Stomach (tissue), 9 donors: ENCODE measurements around the gene ZNF474. TPM values are rescaled to one million over a fixed set of nuclear protein-coding genes. Genes with fewer than 3 reads are reported as not detected.

Experiments used
- DNase-seq, 2 donors: peaks; one replicate each; pipeline versions ENCODE4 v3.0.0 to v3.0.0-alpha.2; 2013 to 2019
- H3K27ac ChIP-seq, 5 donors: fragments of 200-600 bp in 4 of 5; sonication (generic) in 4 of 5; one replicate each; pipeline ENCODE4 v1.5.1; 2013 to 2019; ENCODE audit warnings: mild to moderate bottlenecking in 1 of 5, moderate library complexity in 1 of 5
- H3K27me3 ChIP-seq, 3 donors: fragments of 200-600 bp; sonication (generic); one replicate each; pipeline ENCODE4 v1.5.1; 2017 to 2019; ENCODE audit warnings: mixed run types in 1 of 3
- H3K36me3 ChIP-seq, 4 donors: fragments of 200-600 bp; sonication (generic); 1 replicate in 3 of 4; 2 replicates in 1 of 4; pipeline ENCODE4 v1.5.1; 2016 to 2019
- H3K4me1 ChIP-seq, 4 donors: fragments of 200-600 bp; sonication (generic); one replicate each; pipeline ENCODE4 v1.5.1; 2016 to 2019
- H3K4me3 ChIP-seq, 4 donors: fragments of 200-600 bp; sonication (generic) in 3 of 4; one replicate each; pipeline ENCODE4 v1.5.1; 2016 to 2019; ENCODE audit warnings: mild to moderate bottlenecking in 1 of 4
- H3K9me3 ChIP-seq, 4 donors: fragments of 200-600 bp; sonication (generic); one replicate each; pipeline ENCODE4 v1.5.1; 2016 to 2019
- EP300 ChIP-seq: sonication (generic); formaldehyde crosslinking; IDR thresholded peaks from one replicate; pipeline ENCODE4 v1.6.1; 2017; ENCODE audit warnings: antibody characterized with exemption
- POLR2A ChIP-seq, 4 donors: fragments of 450-650 bp; IDR thresholded peaks; one replicate each; pipeline ENCODE4 v1.6.1; 2016; ENCODE audit warnings: antibody characterized with exemption in 4 of 4, control low read depth in 2 of 4, mild to moderate bottlenecking in 1 of 4, moderate library complexity in 1 of 4
- POLR2AphosphoS5 ChIP-seq, 3 donors: sonication (generic); formaldehyde crosslinking; IDR thresholded peaks; one replicate each; pipeline ENCODE4 v1.6.1; 2016; ENCODE audit warnings: antibody characterized with exemption in 3 of 3
- WGBS, 5 donors: extraction: QIAGEN DNeasy Blood & Tissue Kit in 3 of 5; methylation state at CpG; one replicate each; pipeline versions ENCODE4 v1.1.5 to v1.1.7; 2013 to 2018; 5-methylcytosine and 5-hydroxymethylcytosine counted together
- intact Hi-C: fragments of 100-400 bp; cut with DNase I; formaldehyde crosslinking; loops from one replicate; pipeline ENCODE4 v1.15.1; 2023; ENCODE audit warnings: low total_unique reads
- polyA plus RNA-seq, 3 donors: library from polyadenylated mRNA; stranded (reverse); fragments of 200-250 nt; gene quantifications; one replicate each; pipeline ENCODE4 v1.2.3, GENCODE V29; 2013
- total RNA-seq, 5 donors: library from RNA; depleted of rRNA; stranded (reverse); fragments of >200 nt; gene quantifications; one replicate each; pipeline versions ENCODE4 v1.1.0 to v1.2.3, GENCODE V29; 2014 to 2016
- TF ChIP-seq, protein P1 (sequence below), 7 experiments: fragments of 450-650 bp in 4 of 7; fragments of 200-600 bp in 3 of 7; sonication (generic) in 3 of 7; IDR thresholded peaks; one replicate each; pipeline ENCODE4 v1.5.1; 2016 to 2019; ENCODE audit warnings: antibody characterized with exemption in 7 of 7, control low read depth in 2 of 7, mild to moderate bottlenecking in 1 of 7
- donor health status: healthy with polysubstance abuse.
- donor health status: Bipolar disorder and iron deficiency.
- donor health status: healthy.

Gene ZNF474
- total and polyA plus RNA-seq, 8 donors: 0.08 to 0.37 TPM; not detected in 6

DNA sequence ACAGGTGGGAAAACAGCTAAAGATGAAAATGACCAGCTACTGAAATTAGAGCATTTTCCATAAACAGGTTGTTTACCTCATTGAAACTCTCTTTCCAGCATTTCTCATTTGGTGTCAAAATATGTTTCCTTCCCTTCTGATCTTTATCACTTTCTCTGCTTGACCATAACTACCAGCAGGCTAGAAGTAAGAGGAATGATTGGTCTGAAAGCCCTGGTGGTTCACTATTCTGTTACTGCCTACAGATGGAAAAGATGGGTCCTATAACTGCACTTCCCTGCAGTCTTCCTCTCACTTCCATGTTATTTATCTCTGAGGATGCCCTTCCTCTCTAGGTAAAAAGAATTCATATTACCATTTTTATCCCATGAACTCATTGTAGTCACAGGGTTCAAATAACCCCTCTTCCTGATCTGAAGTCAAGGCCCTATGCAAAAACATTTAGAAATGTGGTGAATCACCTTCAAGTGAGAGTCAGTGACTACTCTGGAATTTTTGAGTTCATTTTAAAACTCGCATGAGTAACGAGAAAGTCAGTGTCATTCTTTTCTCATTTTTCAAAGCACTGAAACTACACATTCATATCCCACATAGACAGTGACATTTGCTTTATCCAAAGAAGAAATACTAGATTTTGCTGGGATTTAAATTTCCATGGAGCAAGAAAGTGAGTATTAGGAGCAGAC lies 51.7 kb downstream of the ZNF474 start:
- TF ChIP-seq POLR2A (IDR thresholded peaks at IDR 0.05) (no peak), EP300 (no peak), POLR2AphosphoS5 (IDR thresholded peaks at IDR 0.05) (no peak)
- TF ChIP-seq, protein P1, sequence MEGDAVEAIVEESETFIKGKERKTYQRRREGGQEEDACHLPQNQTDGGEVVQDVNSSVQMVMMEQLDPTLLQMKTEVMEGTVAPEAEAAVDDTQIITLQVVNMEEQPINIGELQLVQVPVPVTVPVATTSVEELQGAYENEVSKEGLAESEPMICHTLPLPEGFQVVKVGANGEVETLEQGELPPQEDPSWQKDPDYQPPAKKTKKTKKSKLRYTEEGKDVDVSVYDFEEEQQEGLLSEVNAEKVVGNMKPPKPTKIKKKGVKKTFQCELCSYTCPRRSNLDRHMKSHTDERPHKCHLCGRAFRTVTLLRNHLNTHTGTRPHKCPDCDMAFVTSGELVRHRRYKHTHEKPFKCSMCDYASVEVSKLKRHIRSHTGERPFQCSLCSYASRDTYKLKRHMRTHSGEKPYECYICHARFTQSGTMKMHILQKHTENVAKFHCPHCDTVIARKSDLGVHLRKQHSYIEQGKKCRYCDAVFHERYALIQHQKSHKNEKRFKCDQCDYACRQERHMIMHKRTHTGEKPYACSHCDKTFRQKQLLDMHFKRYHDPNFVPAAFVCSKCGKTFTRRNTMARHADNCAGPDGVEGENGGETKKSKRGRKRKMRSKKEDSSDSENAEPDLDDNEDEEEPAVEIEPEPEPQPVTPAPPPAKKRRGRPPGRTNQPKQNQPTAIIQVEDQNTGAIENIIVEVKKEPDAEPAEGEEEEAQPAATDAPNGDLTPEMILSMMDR (IDR thresholded peaks at IDR 0.05): no peak
- peaks cover 4 to 20% (median 13%) of the 10 kb centered on the region in 4 donors for H3K4me1 ChIP-seq
- no peaks in the 10 kb centered on the region for H3K9me3 ChIP-seq
- no peak overlapping the region for H3K27ac ChIP-seq
- no peak overlapping the region for H3K4me3 ChIP-seq
- no peaks in the 10 kb centered on the region for H3K27me3 ChIP-seq
- no peaks in the 10 kb centered on the region for H3K36me3 ChIP-seq
- DNase-seq: no peak
- WGBS, 5 donors: 64 to 84% (median 78%) methylated on average over 2 of the region's 2 CpGs
- intact Hi-C loops: no loop called here

DNA sequence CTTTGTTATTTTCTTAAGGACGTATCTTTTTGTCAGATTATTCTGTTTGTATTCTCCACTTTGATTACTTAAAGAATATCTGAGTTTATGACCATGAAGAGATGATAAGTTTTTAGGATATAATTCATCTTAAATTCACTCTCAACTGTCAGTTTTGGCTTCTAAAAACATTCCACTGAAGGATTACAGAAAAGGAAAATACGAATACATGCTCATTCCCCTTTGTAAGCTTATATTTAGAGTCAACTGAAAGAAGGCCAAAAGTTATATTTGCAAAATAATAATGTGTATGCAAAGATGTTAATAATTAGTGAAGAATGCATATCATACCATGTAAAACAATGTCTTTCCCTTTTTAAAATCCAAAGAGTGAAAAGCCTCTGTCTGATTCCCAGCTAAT lies 52.5 kb downstream of the ZNF474 start:
- H3K27ac ChIP-seq: peak overlapping the region in 1 of 5 donors; percentile 50
- H3K4me3 ChIP-seq: no peak overlapping the region
- no peak for TF ChIP-seq POLR2AphosphoS5 (IDR thresholded peaks at IDR 0.05)
- no peak for TF ChIP-seq EP300
- TF ChIP-seq, protein P1 (IDR thresholded peaks at IDR 0.05): no peak
- TF ChIP-seq POLR2A (IDR thresholded peaks at IDR 0.05): no peak
- no peaks in the 10 kb centered on the region for H3K9me3 ChIP-seq
- no peaks in the 10 kb centered on the region for H3K36me3 ChIP-seq
- intact Hi-C loops: no loop called here
- peaks cover 4 to 20% (median 13%) of the 10 kb centered on the region in 4 donors for H3K4me1 ChIP-seq
- no peak for DNase-seq
- 28 to 37% (median 31%) methylated on average over 2 of the region's 2 CpGs for WGBS, 5 donors
- no peaks in the 10 kb centered on the region for H3K27me3 ChIP-seq

DNA sequence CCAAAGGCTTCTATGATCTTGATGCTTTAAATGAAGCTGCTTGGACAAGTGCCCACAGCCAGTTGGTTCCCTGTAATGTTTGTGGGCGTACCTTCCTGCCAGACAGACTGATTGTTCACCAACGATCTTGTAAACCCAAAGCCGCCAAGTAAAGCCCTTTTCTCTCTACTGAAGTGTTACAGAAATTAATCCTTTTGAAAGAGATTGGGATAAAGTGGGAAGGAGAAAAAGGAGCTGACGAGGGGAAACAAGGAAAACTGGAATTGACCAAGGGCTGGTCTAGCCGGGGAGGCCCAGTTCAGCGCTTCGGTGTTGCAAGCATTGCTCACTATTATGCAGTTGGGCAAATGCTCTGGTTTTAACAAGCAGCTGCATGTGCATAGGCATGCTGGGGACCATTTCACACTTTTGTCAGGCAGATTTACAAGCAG lies 53.2 kb downstream of the ZNF474 start:
- peaks cover 4 to 20% (median 13%) of the 10 kb centered on the region in 4 donors for H3K4me1 ChIP-seq
- H3K27ac ChIP-seq: peak overlapping the region in 3 of 5 donors; percentile 7 to 50 (median 46)
- H3K36me3 ChIP-seq: no peaks in the 10 kb centered on the region
- peak; percentile 27 to 68 for DNase-seq
- H3K27me3 ChIP-seq: no peaks in the 10 kb centered on the region
- no peaks in the 10 kb centered on the region for H3K9me3 ChIP-seq
- intact Hi-C loops: no loop called here
- no peak overlapping the region for H3K4me3 ChIP-seq
- WGBS, 5 donors: 25 to 43% (median 39%) methylated on average over 7 of the region's 7 CpGs
- TF ChIP-seq EP300 (no peak), POLR2A (IDR thresholded peaks at IDR 0.05) (no peak), POLR2AphosphoS5 (IDR thresholded peaks at IDR 0.05) (no peak)
- TF ChIP-seq, protein P1 (IDR thresholded peaks at IDR 0.05): no peak

DNA sequence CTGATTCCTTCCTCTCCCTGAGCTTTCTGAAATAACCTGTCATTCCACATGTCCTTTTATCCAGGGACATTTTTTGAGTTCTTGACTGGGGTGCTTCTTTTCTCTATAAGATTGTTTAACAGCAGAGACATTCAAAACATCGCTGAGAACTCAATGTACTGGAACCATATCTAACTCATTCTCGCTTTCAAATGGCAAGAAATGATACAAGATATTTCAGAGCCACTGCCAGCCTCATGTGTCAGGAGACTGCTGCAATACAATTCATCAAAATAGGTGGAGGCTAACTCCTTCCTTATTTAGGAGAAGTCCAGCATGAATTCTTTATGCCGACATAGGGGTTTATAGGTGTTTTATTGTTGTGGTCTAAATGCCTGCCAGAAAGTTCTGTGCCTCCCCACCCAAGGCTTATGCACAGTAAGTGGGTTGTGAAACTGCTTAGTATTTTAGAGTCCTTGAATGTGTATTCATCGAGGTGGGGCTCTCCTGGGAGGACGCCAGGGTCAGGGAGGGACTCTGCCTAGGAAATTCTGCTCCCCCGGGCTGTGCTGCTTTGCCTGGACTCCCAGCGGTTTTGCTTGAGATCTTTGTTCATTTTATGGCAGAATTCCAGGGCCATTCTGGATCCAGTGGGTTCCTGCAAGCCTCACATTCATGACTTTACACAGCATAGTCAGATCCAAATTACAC lies 53.9 kb downstream of the ZNF474 start:
- 22 to 42% (median 28%) methylated on average over 7 of the region's 7 CpGs for WGBS, 5 donors
- peaks cover 4 to 20% (median 13%) of the 10 kb centered on the region in 4 donors for H3K4me1 ChIP-seq
- TF ChIP-seq POLR2A (IDR thresholded peaks at IDR 0.05) (no peak), POLR2AphosphoS5 (IDR thresholded peaks at IDR 0.05) (no peak), EP300 (no peak)
- TF ChIP-seq, protein P1 (IDR thresholded peaks at IDR 0.05): no peak
- no peaks in the 10 kb centered on the region for H3K9me3 ChIP-seq
- DNase-seq: peak; percentile 40 to 65
- intact Hi-C loops: no loop called here
- no peaks in the 10 kb centered on the region for H3K36me3 ChIP-seq
- no peak overlapping the region for H3K4me3 ChIP-seq
- H3K27ac ChIP-seq: peak overlapping the region in 2 of 5 donors; percentile 7 to 50
- H3K27me3 ChIP-seq: no peaks in the 10 kb centered on the region
